ENCODE data around the gene TEX13A. TPM values are rescaled to one million over a fixed set of nuclear protein-coding genes. Genes with fewer than 3 reads are reported as not detected.

The TEX13A gene
- total and polyA plus RNA-seq, 2 of the 8 experiments (the other 6 are each of a cell fraction or from before 2014, with no cell fraction given) = not detected

GRCh38 chrX:105263171-105263570 is 42.7 kb upstream of the TEX13A start:
- CTCF ChIA-PET (ENCODE audit: partially characterized antibody) = no interaction called here
- FAIRE-seq = no peak
- H2BK15ac ChIP-seq (ENCODE audit: low read length) = no peak overlapping the region

More at GRCh38 chrX:105263171-105263570, 42.7 kb upstream of the TEX13A start:
- Histone ChIP-seq H3K79me1 (ENCODE audit: low read depth, low read length) (no peaks in the 10 kb centered on the region), H3K9ac (replicated peaks in 1 of 4; ENCODE audit: extremely low read depth in 1 of 4, low read depth in 3 of 4, low read length in 3 of 4) (no peak overlapping the region), H4K5ac (ENCODE audit: insufficient read length, low read depth, low read length) (no peak overlapping the region), H3K23ac (ENCODE audit: insufficient read length) (no peak overlapping the region), H3K4me3 (ENCODE audit: extremely low read depth in 1 of 4, insufficient read depth in 2 of 4, low read depth in 3 of 4, low read length in 4 of 4) (no peak overlapping the region), H3K4me1 (replicated peaks in 1 of 4; ENCODE audit: control insufficient read depth in 3 of 4, insufficient read depth in 4 of 4, low read length in 3 of 4) (no peaks in the 10 kb centered on the region), H2AFZ (ENCODE audit: low read length) (no peak overlapping the region), H4K8ac (ENCODE audit: extremely low read depth, insufficient read depth, low read length) (no peak overlapping the region), H3K23me2 (ENCODE audit: low read depth, low read length) (no peaks in the 10 kb centered on the region), H3K79me2 (ENCODE audit: control insufficient read depth in 1 of 2, insufficient read depth in 2 of 2, low read length in 2 of 2) (no peaks in the 10 kb centered on the region), H3K36me3 (ENCODE audit: control insufficient read depth in 2 of 4, insufficient read depth in 4 of 4, low read length in 3 of 4) (no peaks in the 10 kb centered on the region), H3K4ac (replicated peaks; ENCODE audit: insufficient read length, low read depth, low read length) (no peak overlapping the region), H4K91ac (replicated peaks; ENCODE audit: insufficient read length, low read length) (no peak overlapping the region), H2BK5ac (ENCODE audit: low read depth, low read length) (no peak overlapping the region), H3K27me3 (replicated peaks in 1 of 4; ENCODE audit: control insufficient read depth in 3 of 4, extremely low read depth in 1 of 4, insufficient read depth in 3 of 4, low read length in 3 of 4) (no peaks in the 10 kb centered on the region), H3K56ac (replicated peaks; ENCODE audit: insufficient read length, low read depth, low read length) (no peak overlapping the region), H2BK20ac (ENCODE audit: low read length) (no peak overlapping the region), H3K27ac (ENCODE audit: low read depth, low read length) (no peak overlapping the region), H3K18ac (ENCODE audit: extremely low read depth, low read length) (no peak overlapping the region), H2AK5ac (ENCODE audit: low read depth, low read length) (no peak overlapping the region), H2BK12ac (ENCODE audit: low read depth, low read length) (no peak overlapping the region), H3K4me2 (ENCODE audit: insufficient read depth in 1 of 2, low read depth in 2 of 2, low read length in 2 of 2) (no peak overlapping the region), H3K14ac (ENCODE audit: insufficient read length) (no peak overlapping the region), H2BK120ac (replicated peaks; ENCODE audit: low read depth, low read length) (no peak overlapping the region), H4K20me1 (replicated peaks in 1 of 2; ENCODE audit: control insufficient read depth in 1 of 2, insufficient read depth in 2 of 2, low read length in 2 of 2) (no peaks in the 10 kb centered on the region), H3K9me3 (ENCODE audit: insufficient read depth in 2 of 2, low read depth in 1 of 2, low read length in 1 of 2) (no peaks in the 10 kb centered on the region)
- WGBS, 2 experiments (ENCODE audit: extremely low coverage in 1 of 2, insufficient coverage in 1 of 2, insufficient read length in 1 of 2, insufficient replicate concordance in 2 of 2, low coverage in 1 of 2, low lambda C conversion rate in 2 of 2, missing lambda C conversion rate in 1 of 2) = 100% methylated on average over 2 of the region's 2 CpGs; no CpG with 5 or more reads in 1 of the 2 experiments
- TF ChIP-seq, protein P1, sequence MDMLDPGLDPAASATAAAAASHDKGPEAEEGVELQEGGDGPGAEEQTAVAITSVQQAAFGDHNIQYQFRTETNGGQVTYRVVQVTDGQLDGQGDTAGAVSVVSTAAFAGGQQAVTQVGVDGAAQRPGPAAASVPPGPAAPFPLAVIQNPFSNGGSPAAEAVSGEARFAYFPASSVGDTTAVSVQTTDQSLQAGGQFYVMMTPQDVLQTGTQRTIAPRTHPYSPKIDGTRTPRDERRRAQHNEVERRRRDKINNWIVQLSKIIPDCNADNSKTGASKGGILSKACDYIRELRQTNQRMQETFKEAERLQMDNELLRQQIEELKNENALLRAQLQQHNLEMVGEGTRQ (IDR thresholded peaks at IDR 0.05; ENCODE audit: low read length) = no peak
- no peak for TF ChIP-seq RNF2 (IDR thresholded peaks at IDR 0.05; ENCODE audit: borderline replicate concordance, low read depth, low read length, missing control alignments, poor library complexity, severe bottlenecking)
- no peak for TF ChIP-seq POLR2A (IDR thresholded peaks at IDR 0.05; ENCODE audit: control extremely low read depth in 1 of 2, low read depth in 2 of 2, low read length in 2 of 2)
- TF ChIP-seq CEBPB (IDR thresholded peaks at IDR 0.05; ENCODE audit: low read depth, low read length) = no peak
- no peak for TF ChIP-seq KDM1A (IDR thresholded peaks at IDR 0.05; ENCODE audit: borderline replicate concordance, low read length)
- no peak for TF ChIP-seq SP4 (IDR thresholded peaks at IDR 0.05; ENCODE audit: low read length)
- TF ChIP-seq RFX5 (IDR thresholded peaks at IDR 0.05; ENCODE audit: borderline replicate concordance, low read depth, low read length) = no peak
- no peak for TF ChIP-seq CBX5 (IDR thresholded peaks at IDR 0.05; ENCODE audit: low read depth, low read length)
- POLR2A ChIA-PET (ENCODE audit: partially characterized antibody) = no interaction called here
- no peak for DNase-seq (ENCODE audit: low read depth in 1 of 2, low spot score in 2 of 2)

Measured in H1 (cell line).